ENCODE measurements around the gene ABHD3.
"Not testable (repeated sequence)": the region's sequence is repeated elsewhere in the genome, so short reads cannot be mapped to it uniquely, and the experiment has no call there.

GRCh38 chr18:21736926-21737325, 32.4 kb upstream of the ABHD3 start:
- TF ChIP-seq, protein P1, sequence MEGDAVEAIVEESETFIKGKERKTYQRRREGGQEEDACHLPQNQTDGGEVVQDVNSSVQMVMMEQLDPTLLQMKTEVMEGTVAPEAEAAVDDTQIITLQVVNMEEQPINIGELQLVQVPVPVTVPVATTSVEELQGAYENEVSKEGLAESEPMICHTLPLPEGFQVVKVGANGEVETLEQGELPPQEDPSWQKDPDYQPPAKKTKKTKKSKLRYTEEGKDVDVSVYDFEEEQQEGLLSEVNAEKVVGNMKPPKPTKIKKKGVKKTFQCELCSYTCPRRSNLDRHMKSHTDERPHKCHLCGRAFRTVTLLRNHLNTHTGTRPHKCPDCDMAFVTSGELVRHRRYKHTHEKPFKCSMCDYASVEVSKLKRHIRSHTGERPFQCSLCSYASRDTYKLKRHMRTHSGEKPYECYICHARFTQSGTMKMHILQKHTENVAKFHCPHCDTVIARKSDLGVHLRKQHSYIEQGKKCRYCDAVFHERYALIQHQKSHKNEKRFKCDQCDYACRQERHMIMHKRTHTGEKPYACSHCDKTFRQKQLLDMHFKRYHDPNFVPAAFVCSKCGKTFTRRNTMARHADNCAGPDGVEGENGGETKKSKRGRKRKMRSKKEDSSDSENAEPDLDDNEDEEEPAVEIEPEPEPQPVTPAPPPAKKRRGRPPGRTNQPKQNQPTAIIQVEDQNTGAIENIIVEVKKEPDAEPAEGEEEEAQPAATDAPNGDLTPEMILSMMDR (IDR thresholded peaks at IDR 0.05) = not testable (repeated sequence)
- TF ChIP-seq POLR2A (IDR thresholded peaks at IDR 0.05) = not testable (repeated sequence)

Data from lower leg skin (tissue), 3 donors.